Naive thymus-derived CD4-positive, alpha-beta T cell (primary cell): ENCODE data around the gene FBLN1. TPM values are rescaled to one million over a fixed set of nuclear protein-coding genes. Genes with fewer than 3 reads are reported as not detected.
A peak's percentile ranks its signal among the peaks of the same experiment; 100 is the strongest.

Source experiments
- ATAC-seq: fragments of 150-1000 bp; cut with Tn5 transposase; 2 replicates; pipeline ENCODE4 v1.10.0; 2021; ENCODE audit warnings: mild to moderate bottlenecking, moderate library complexity
- CTCF ChIA-PET: fragments of 350-600 bp; sonication (Branson Sonifier 250); formaldehyde crosslinking; loops from one replicate; lab custom pipeline; 2021; ENCODE audit warnings: antibody characterized with exemption; lab: Charles Lee
- POLR2A ChIA-PET: fragments of 350-600 bp; sonication (Branson Sonifier 250); formaldehyde crosslinking; loops from one replicate; lab custom pipeline; 2021; ENCODE audit warnings: antibody characterized with exemption, inconsistent platforms; lab: Charles Lee
- DNase-seq, 9 donors: peaks; one replicate each; pipeline versions ENCODE4 v3.0.0 to v3.0.0-alpha.2; 2020 to 2022; ENCODE audit warnings: mixed read lengths in 1 of 9
- H3K27ac ChIP-seq: one replicate; pipeline ENCODE4 v1.7.0; 2013; ENCODE audit warnings: mild to moderate bottlenecking, low read depth, low read length, moderate library complexity
- H3K27me3 ChIP-seq, 2 donors: one replicate each; pipeline ENCODE4 v1.7.0; 2013; ENCODE audit warnings: low read length in 2 of 2, mild to moderate bottlenecking in 2 of 2, moderate library complexity in 2 of 2; ENCODE audit not compliant: control insufficient read depth in 2 of 2, insufficient read depth in 2 of 2
- H3K36me3 ChIP-seq, 3 experiments: 1 replicate in 2 of 3; 2 replicates in 1 of 3; pipeline ENCODE4 v1.7.0; 2013; ENCODE audit warnings: low read length in 3 of 3, mild to moderate bottlenecking in 3 of 3, moderate library complexity in 1 of 3; ENCODE audit not compliant: insufficient read depth in 3 of 3, control insufficient read depth in 2 of 3
- H3K4me1 ChIP-seq, 2 donors: one replicate each; pipeline ENCODE4 v1.7.0; 2013; ENCODE audit warnings: low read length in 2 of 2, mild to moderate bottlenecking in 2 of 2, moderate library complexity in 1 of 2; ENCODE audit not compliant: control insufficient read depth in 2 of 2, insufficient read depth in 2 of 2
- H3K4me3 ChIP-seq: 2 replicates; pipeline ENCODE4 v1.7.0; 2013; ENCODE audit warnings: mild to moderate bottlenecking, low read length
- H3K9me3 ChIP-seq, 3 experiments: 1 replicate in 2 of 3; 2 replicates in 1 of 3; pipeline ENCODE4 v1.7.0; 2013; ENCODE audit warnings: low read length in 3 of 3; ENCODE audit not compliant: control insufficient read depth in 2 of 3
- H3K27ac Mint-ChIP-seq, 9 donors: one replicate each; pipeline ENCODE4 v1.8.0; 2020 to 2022; ENCODE audit warnings: mixed read lengths in 9 of 9, mild to moderate bottlenecking in 8 of 9, moderate library complexity in 5 of 9, inconsistent platforms in 2 of 9
- H3K27me3 Mint-ChIP-seq, 5 donors: one replicate each; pipeline ENCODE4 v1.8.0; 2021 to 2022; ENCODE audit warnings: mixed read lengths in 5 of 5, mild to moderate bottlenecking in 1 of 5
- H3K36me3 Mint-ChIP-seq, 5 donors: one replicate each; pipeline ENCODE4 v1.8.0; 2020 to 2022; ENCODE audit warnings: mixed read lengths in 5 of 5, mild to moderate bottlenecking in 3 of 5, inconsistent platforms in 1 of 5
- H3K4me1 Mint-ChIP-seq, 7 donors: one replicate each; pipeline ENCODE4 v1.8.0; 2020 to 2022; ENCODE audit warnings: mixed read lengths in 7 of 7, mild to moderate bottlenecking in 3 of 7, inconsistent platforms in 1 of 7
- H3K4me3 Mint-ChIP-seq, 10 donors: one replicate each; pipeline ENCODE4 v1.8.0; 2020 to 2022; ENCODE audit warnings: mild to moderate bottlenecking in 10 of 10, mixed read lengths in 10 of 10, moderate library complexity in 6 of 10, inconsistent platforms in 2 of 10
- H3K9me3 Mint-ChIP-seq, 11 donors: one replicate each; pipeline ENCODE4 v1.8.0; 2020 to 2022; ENCODE audit warnings: mixed read lengths in 11 of 11, mild to moderate bottlenecking in 4 of 11, inconsistent platforms in 1 of 11, moderate library complexity in 1 of 11
- intact Hi-C, 2 donors: fragments of 100-400 bp; cut with micrococcal nuclease; formaldehyde crosslinking; loops; one replicate each; pipeline ENCODE4 v1.15.1; 2023
- polyA plus RNA-seq, 2 donors: library from polyadenylated mRNA; unstranded; fragments of 300-500 nt; fragmentation: Illumina TruSeq; gene quantifications; one replicate each; pipeline ENCODE4 v1.2.3, GENCODE V29; 2021
- total RNA-seq, 6 experiments: library from RNA in 5 of 6; stranded (reverse) in 5 of 6; gene quantifications; 1 replicate in 5 of 6; 2 replicates in 1 of 6; pipeline ENCODE4 v1.2.3 and lab custom pipeline; 2021 to 2026

FBLN1 gene
- total and polyA plus RNA-seq, 7 experiments from 2014 or later: 0.11 to 1.1 TPM; not detected in 5

DNA sequence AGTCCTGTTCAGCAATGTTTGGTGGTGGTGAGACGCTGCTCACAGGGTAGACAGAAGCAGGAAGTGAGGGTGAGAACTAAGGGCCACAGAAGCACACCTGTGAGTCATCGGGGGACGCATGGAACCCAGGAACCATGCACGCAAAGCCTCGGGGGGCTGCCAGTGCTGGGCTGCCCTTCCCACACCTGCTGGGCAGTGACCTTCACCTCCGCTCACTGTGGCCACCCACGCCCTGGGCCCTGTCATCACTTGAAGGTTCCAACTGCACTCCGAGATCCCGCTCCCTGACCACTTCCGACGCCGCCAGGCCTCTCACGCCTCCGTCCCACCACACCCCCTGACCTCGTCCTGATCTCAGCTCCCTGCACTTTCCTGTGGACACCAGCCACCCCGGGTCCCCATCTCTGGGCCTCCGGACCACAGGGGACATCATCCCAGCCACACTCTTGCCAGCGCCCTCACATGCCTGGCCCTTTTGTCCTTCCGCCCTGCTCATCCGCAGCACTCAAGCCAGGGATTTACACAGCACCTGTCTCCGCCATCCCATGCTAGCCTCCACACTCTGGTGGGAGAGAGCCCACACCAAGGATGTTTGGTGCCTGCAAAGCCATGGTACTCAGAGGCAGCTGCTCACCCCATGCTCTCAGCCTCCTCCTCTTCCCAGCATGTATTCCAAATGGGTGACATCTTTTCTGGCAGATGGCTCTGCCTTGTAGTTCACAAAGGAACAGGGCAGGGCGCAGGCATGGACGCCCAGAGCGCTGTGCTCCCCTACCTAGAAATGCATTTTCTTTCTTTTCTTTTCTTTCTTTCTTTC, 145.8 kb downstream of the FBLN1 start:
- POLR2A ChIA-PET: no interaction called here
- H3K36me3 Mint-ChIP-seq: no peaks in the 10 kb centered on the region
- H3K4me1 ChIP-seq: peaks cover 0 to 7% of the 10 kb centered on the region in 2 donors
- no peaks in the 10 kb centered on the region for H3K9me3 ChIP-seq
- H3K27ac Mint-ChIP-seq: no peak overlapping the region
- no peaks in the 10 kb centered on the region for H3K36me3 ChIP-seq
- no peak for ATAC-seq
- H3K27ac ChIP-seq: no peak overlapping the region
- peaks cover 33 to 56% (median 40%) of the 10 kb centered on the region in 5 donors for H3K27me3 Mint-ChIP-seq
- DNase-seq: no peak
- peaks cover 0 to 3% (median 0%) of the 10 kb centered on the region in 11 donors for H3K9me3 Mint-ChIP-seq
- H3K4me3 ChIP-seq: no peak overlapping the region
- intact Hi-C loops: no loop called here
- CTCF ChIA-PET: no interaction called here
- peak overlapping the region in 1 of 10 donors; percentile 19 for H3K4me3 Mint-ChIP-seq
- H3K27me3 ChIP-seq: peaks cover 0 to 10% of the 10 kb centered on the region in 2 donors
- H3K4me1 Mint-ChIP-seq: peaks cover 0 to 5% (median 0%) of the 10 kb centered on the region in 7 donors

DNA sequence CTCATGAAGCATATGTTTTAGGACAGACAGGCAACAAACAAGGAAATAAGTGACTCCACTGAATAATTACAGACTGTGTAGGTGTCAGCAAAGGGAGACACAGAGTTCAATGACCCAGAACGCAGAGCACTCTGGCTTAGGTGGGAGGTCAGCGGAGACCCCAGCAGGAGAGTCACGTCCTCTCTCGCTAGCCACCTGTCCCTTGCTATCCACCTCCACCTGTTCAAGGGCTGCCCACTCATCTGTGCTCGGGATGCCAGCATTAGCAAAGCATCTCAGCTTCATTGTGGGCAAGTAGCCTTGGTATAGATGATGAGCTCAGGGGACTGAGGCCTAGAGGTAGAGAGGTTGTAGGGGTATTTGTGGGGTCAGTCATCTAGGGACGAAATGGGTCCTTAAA, 147.1 kb downstream of the FBLN1 start:
- Histone ChIP-seq H3K36me3 (no peaks in the 10 kb centered on the region), H3K9me3 (no peaks in the 10 kb centered on the region), H3K27me3 (peaks cover 0 to 7% of the 10 kb centered on the region in 2 donors), H3K4me1 (peaks cover 0 to 7% of the 10 kb centered on the region in 2 donors), H3K27ac (no peak overlapping the region), H3K4me3 (no peak overlapping the region)
- Mint-ChIP-seq H3K27me3 (peaks cover 29 to 46% (median 35%) of the 10 kb centered on the region in 5 donors), H3K4me1 (peaks cover 0 to 5% (median 0%) of the 10 kb centered on the region in 7 donors), H3K9me3 (peaks cover 0 to 3% (median 0%) of the 10 kb centered on the region in 11 donors), H3K4me3 (no peak overlapping the region), H3K27ac (no peak overlapping the region), H3K36me3 (no peaks in the 10 kb centered on the region)
- intact Hi-C loops: no loop called here
- POLR2A ChIA-PET: no interaction called here
- CTCF ChIA-PET: interaction anchor here (1.1 kb wide), 1 partner anchor 16 kb away, joined by 3 read pairs; no protein-coding TSS in a partner anchor
- DNase-seq (no peak), ATAC-seq (no peak)

DNA sequence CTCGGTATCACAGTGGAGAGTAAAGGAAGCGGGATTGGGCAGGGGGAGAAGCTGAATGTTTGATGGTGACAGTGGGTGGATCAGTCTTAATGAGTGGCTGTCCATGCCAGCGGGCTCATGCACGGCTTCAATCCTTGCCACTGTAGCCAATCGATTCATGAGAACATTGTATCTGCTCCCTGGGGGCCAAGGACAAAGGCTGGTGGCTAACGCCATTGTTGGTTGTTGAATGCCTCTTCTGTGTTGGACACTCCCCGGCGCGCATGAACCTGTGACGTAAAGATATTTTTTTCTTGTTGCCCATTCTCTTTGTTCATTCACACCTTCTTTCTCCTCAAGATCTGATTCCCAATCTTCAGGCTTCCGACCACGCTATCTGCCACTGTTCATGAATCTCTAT, 148.0 kb downstream of the FBLN1 start:
- Mint-ChIP-seq H3K4me3 (no peak overlapping the region), H3K9me3 (peaks cover 0 to 3% (median 0%) of the 10 kb centered on the region in 11 donors), H3K4me1 (peaks cover 0 to 4% (median 0%) of the 10 kb centered on the region in 7 donors), H3K27ac (no peak overlapping the region), H3K27me3 (peaks cover 28 to 42% (median 30%) of the 10 kb centered on the region in 5 donors), H3K36me3 (no peaks in the 10 kb centered on the region)
- ATAC-seq: no peak
- H3K4me1 ChIP-seq: no peaks in the 10 kb centered on the region
- intact Hi-C loops: no loop called here
- no peak for DNase-seq
- no peaks in the 10 kb centered on the region for H3K36me3 ChIP-seq
- CTCF ChIA-PET: interaction anchor here (1.1 kb wide), 1 partner anchor 15 kb away, joined by 3 read pairs; no protein-coding TSS in a partner anchor
- H3K27me3 ChIP-seq: no peaks in the 10 kb centered on the region
- no peaks in the 10 kb centered on the region for H3K9me3 ChIP-seq
- H3K27ac ChIP-seq: no peak overlapping the region
- H3K4me3 ChIP-seq: no peak overlapping the region
- POLR2A ChIA-PET: no interaction called here

Other genes starting within 250 kb of the FBLN1 start
- gene UPK3A, start 217.9 kb upstream of the FBLN1 start, total RNA-seq: under 1 TPM in 1 of 5 experiments, not detected in 4; 0.61 TPM
- gene UPK3A, start 217.9 kb upstream of the FBLN1 start, polyA plus RNA-seq: under 1 TPM in 1 of 2 donors, not detected in 1; 0.25 TPM
- 100 to 1,000 TPM in 4 of 5 experiments, 10 to 100 TPM in 1; 61.3 to 216 (median 111) TPM for gene FAM118A, start 192.9 kb upstream of the FBLN1 start, total RNA-seq
- gene FAM118A, start 192.9 kb upstream of the FBLN1 start, polyA plus RNA-seq: 10 to 100 TPM; 54.0 to 81.6 TPM
- under 1 TPM in 2 of 5 experiments, not detected in 3; 0.11 to 0.70 TPM for gene SMC1B, start 89.3 kb upstream of the FBLN1 start, total RNA-seq
- gene SMC1B, start 89.3 kb upstream of the FBLN1 start, polyA plus RNA-seq: not detected
- 1 to 10 TPM in 2 of 5 experiments, under 1 TPM in 1, not detected in 2; 0.59 to 9.5 (median 1.4) TPM for gene RIBC2, start 89.2 kb upstream of the FBLN1 start, total RNA-seq
- gene RIBC2, start 89.2 kb upstream of the FBLN1 start, polyA plus RNA-seq: not detected
- gene ATXN10, start 169.0 kb downstream of the FBLN1 start, total RNA-seq: 10 to 100 TPM; 64.2 to 85.7 (median 73.1) TPM
- gene ATXN10, start 169.0 kb downstream of the FBLN1 start, polyA plus RNA-seq: 100 to 1,000 TPM; 102 to 105 TPM